ENCODE measurements around the gene HSPA1B.
A peak's percentile ranks its signal among the peaks of the same experiment; 100 is the strongest.
"Not testable (repeated sequence)": the region's sequence is repeated elsewhere in the genome, so short reads cannot be mapped to it uniquely, and the experiment has no call there.

Gene HSPA1B

DNA sequence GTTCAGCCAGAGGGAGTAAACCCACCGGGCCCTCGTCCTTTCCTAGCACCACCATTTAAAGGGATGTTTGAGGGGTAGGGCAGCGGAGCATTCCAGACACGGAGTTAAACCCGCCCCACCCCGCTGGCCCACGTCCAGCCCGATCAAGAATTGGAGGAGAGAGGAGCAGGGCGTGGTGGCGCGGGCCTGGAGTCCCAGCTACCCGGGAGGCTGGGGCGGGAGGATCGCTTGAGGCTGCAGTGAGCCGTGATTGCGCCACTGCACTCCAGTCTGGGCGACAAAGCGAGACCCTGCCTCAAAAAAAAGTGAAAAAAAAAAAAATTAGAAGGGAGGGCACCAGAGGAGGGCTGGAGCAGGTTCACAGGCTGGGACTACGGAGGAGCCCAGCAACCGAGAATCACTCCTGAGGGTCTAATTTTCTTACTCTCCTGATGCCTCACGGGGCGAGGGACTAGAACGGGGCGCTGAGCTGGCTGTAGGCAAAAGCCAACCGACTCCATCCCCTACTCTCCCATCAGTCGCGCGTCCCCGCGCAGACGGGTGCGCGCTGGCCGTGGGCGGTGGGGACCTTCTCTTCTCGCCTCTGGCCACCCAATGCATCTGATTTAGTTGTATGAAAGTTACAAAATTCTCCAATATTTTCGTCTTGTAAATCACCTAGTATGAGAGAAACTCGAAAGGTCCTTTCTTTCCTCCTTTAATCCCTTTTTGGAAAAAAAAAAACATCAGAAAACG is 6.1 kb upstream of the HSPA1B start:
- H3K27ac ChIP-seq = peak overlapping the region; percentile 39 to 98 (median 92)

DNA sequence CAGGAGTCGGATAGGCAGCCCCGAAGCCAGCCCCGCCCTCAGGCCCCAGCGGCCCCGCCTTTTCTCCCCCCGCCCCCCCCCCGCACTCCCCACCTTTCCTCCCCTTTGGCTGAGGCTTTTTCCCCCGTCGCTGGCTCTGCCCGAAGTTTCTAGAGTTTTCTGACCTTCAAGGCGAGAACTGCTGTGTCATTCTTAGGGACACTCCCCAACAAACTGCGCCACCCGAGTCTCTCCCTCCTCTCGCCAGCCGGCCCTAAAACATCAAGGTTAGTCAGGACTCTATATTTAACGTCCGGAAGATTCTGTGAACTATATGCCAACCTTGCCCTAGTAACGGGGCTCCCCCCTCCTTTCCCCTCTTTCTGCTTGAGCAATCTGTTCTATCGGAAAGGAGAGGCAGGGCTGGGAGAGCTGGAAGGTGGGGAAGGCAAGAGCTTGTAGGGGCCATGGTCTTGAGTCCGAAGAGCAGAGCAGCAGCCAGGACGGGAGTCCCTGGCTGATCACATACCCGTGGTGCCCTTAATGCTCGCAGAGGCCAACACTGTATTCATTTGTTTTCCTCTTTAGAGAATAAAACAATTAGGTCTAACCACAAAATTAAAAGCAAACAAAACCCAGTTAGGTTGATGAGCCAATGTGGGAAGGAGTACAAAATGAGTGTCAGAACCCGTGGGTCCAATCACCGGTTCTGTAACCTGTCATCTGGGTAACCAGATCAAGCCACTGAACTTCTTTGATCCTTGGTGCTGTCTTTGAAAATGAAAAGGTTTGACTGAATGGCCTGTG is 5.3 kb upstream of the HSPA1B start:
- Histone ChIP-seq H3K27ac (peak overlapping the region; percentile 42 to 98 (median 92)), H3K4me3 (peak overlapping the region; percentile 35 to 56 (median 45))

More for the DNA sequence above, 6.1 kb upstream of the HSPA1B start:
- peak overlapping the region; percentile 35 to 56 (median 45) for H3K4me3 ChIP-seq

DNA sequence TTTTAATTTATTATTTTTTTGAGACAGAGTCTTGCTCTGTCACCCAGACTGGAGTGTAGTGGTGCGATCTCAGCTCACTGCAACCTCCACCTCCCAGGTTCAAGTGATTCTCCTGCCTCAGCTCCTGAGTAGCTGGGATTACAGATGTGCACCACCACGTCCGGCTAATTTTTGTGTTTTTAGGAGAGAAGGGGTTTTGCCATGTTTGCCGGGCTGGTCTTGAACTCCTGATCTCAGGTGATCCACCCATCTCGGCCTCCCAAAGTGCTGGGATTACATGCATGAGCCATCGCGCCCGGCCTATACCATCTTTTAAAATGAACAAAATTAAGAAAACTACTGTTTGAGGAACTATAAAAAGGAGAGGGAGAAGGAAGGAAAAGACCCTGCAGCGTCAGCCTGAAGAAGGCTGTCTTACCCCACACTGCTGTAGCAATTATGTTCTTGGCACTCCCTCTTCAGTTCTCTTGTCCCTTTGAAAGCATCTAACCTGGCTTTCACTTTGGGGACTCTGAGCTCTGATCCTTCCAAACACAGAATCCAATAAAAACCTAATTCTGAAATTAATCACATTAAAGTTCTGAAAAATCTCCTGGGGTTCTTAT is 3.8 kb upstream of the HSPA1B start:
- not testable (repeated sequence) for H3K4me3 ChIP-seq
- peak overlapping the region in 19 of 21 experiments; percentile 9 to 98 (median 93) for H3K27ac ChIP-seq

DNA sequence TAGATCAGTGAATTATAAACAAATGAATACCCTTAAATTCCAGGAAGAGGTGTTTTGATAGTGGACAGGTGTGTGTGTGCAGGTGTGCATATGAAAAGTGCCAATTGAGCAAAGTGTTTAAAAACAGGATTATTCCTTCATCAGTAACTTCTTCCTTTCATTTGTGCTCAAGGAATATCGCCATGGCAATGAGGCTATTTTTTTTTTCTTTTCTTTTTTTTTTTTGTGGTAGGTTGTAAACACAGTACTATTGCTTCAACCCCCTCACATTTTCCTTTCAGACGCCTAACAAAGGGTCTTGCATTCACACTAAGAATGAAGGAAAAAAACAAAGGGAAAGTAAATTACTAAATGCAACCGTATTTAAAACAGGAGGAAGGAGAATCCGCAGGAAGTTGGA is 2.0 kb upstream of the HSPA1B start:
- H3K4me3 ChIP-seq = no peak overlapping the region

DNA sequence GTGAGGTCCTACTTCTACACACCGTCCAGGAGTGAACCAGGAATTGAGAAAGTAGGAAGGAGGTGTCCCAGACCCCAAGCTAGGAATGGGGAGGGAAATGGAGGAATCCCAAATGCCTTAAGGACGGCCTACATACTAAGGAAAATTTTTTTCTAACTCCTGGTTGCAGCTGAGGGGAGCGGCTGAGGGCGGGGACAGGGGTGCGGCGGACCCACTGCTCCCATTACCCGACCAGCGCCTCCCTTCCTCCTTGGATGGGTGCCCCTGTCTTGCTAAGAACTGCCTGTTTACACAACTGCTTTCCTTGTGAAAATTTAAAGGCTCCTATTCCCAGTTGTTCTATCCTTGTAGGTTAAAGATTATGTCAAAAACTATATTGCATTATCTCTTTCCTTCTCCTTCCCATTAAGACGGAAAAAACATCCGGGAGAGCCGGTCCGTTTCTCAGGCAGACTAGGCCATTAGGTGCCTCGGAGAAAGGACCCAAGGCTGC is 699 bp upstream of the HSPA1B start:
- Histone ChIP-seq H3K27ac (peak overlapping the region; percentile 53 to 98 (median 92)), H3K4me3 (peak overlapping the region; percentile 34 to 65 (median 51))

More for the DNA sequence above, 2.0 kb upstream of the HSPA1B start:
- H3K27ac ChIP-seq = peak overlapping the region in 20 of 21 experiments; percentile 80 to 98 (median 92)

DNA sequence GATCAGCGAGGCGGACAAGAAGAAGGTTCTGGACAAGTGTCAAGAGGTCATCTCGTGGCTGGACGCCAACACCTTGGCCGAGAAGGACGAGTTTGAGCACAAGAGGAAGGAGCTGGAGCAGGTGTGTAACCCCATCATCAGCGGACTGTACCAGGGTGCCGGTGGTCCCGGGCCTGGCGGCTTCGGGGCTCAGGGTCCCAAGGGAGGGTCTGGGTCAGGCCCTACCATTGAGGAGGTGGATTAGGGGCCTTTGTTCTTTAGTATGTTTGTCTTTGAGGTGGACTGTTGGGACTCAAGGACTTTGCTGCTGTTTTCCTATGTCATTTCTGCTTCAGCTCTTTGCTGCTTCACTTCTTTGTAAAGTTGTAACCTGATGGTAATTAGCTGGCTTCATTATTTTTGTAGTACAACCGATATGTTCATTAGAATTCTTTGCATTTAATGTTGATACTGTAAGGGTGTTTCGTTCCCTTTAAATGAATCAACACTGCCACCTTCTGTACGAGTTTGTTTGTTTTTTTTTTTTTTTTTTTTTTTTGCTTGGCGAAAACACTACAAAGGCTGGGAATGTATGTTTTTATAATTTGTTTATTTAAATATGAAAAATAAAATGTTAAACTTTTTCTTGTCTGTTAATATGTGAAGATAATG is 2.2 kb downstream of the HSPA1B start:
- H3K4me3 ChIP-seq = peak overlapping the region; percentile 37 to 74 (median 57)
- H3K27ac ChIP-seq = peak overlapping the region in 18 of 21 experiments; percentile 18 to 89 (median 63)

DNA sequence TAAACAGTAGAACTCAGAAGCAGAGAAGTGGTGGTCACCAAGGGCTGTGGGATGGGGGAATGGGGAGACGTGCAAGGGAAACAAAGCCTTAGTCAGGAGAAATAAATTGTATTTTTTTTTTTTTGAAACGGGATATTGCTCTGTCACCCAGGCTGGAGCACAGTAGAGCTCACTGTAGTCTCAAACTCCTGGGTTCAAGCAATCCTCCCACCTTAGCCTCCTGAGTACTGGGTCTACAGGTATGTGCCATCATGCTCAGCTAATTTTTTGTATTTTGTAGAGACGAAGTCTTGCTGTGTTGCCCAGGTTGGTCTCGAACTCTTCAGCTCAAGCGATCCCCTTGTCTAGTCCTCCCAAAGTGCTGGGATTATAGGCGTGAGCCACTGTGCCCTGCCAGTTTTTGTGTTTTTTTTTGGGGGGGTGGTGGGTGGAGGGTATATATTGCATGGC is 3.4 kb downstream of the HSPA1B start:
- Histone ChIP-seq H3K27ac (peak overlapping the region in 16 of 21 experiments; percentile 9 to 89 (median 63)), H3K4me3 (peak overlapping the region; percentile 37 to 74 (median 57))

DNA sequence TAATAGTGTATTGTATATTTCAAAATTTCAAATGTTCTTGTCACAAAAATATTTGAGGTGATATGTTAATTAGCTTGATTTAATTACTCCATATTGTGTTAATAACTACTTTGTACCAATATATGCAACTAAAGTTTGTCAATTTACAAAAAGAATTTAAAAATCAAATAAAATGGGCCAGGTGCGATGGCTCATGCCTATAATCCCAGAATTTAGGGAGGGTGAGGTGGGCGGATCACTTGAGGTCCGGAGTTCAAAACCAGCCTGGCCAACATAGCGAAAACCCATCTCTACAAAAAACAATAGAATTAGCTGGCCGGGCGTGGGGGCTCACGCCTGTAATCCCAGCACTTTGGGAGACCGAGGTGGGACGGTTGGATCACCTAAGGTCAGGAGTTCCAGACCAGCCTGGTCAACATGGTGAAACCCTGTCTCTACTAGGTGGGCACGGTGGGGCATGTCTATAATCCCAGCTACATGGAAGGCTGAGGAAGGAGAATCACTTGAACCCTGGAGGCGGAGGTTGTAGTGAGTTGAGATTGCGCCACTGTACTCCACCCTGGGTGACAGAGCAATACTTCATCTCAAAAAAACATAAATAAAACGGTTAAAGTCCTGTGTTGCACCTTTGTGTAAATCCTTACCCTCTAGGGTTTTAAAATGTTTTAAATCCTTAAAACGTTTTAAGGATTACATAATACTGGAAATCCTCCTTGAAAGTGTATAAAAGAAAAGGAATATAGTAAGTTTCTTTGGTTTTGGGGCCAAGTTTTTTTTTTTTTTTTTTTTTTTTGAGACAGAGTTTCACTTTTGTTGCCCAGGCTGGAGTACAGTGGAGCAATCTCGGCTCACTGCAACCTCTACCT is 4.0 kb downstream of the HSPA1B start:
- peak overlapping the region in 7 of 21 experiments; percentile 9 to 89 (median 53) for H3K27ac ChIP-seq
- H3K4me3 ChIP-seq = peak overlapping the region in 4 of 7 experiments; percentile 49 to 74 (median 57)

DNA sequence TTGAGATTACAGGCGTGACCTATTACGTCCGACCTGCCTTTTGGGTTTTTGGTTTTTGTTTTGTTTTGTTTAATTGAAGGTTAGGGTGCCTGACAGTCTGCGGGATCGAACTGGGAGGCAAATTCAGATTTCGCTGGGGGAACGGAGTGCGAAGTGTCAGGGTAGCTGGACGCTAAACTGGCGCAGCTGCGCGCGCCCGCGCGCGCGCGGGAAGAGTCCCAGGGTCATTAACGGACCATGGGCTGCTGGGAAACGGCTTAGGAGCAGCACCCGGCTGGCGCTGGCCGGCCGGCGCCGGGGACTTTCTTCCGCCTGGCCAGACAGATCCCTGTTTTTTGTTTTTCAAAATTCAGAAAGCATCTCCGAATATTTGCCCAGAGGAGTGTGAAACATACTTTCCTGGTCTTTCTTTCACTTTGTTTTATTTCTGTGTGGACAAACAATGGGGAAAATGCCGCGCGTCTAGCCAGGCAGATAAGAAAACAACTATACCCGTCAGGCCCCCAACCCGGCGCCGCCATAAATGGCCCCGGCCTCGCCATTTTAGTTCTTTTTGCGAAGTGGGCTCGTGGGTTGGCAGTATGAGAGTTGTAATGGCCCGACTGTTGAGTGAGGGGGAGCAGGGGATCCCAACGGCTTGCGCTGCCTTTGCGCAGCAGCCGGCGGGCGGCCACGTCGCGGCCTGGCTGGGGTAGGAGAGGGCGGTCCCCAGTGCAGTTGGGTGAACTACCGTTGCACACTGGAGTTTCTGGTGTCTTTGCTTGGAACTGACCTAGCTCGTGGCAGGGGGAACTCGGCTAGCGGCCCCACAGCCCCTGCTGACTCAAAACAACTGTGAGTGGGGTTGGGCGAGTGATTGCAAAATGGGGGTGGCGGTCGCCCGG is 7.1 kb downstream of the HSPA1B start:
- Histone ChIP-seq H3K4me3 (peak overlapping the region; percentile 64 to 98 (median 74)), H3K27ac (peak overlapping the region; percentile 52 to 99 (median 93))

DNA sequence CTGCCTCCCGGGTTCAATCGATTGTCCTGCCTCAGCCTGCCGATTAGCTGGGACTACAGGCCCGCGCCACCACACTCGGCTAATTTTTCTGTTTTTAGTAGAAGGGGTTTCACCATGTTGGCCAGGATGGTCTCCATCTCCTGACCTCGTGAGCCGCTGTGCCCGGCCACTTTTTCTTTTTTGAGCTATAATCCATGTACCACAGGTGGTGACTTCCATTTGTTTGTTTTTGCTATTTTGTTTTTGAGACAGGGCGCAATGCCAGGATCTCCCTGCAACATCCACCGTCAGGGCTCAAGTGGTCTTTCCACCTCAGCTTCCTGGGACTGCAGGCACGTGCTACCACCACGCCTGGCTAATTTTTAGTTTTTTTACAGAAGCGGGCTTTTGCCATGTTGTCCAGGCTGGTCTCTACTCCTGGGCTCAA is 8.5 kb downstream of the HSPA1B start:
- peak overlapping the region in 20 of 21 experiments; percentile 9 to 99 (median 93) for H3K27ac ChIP-seq
- H3K4me3 ChIP-seq = peak overlapping the region; percentile 64 to 98 (median 74)

DNA sequence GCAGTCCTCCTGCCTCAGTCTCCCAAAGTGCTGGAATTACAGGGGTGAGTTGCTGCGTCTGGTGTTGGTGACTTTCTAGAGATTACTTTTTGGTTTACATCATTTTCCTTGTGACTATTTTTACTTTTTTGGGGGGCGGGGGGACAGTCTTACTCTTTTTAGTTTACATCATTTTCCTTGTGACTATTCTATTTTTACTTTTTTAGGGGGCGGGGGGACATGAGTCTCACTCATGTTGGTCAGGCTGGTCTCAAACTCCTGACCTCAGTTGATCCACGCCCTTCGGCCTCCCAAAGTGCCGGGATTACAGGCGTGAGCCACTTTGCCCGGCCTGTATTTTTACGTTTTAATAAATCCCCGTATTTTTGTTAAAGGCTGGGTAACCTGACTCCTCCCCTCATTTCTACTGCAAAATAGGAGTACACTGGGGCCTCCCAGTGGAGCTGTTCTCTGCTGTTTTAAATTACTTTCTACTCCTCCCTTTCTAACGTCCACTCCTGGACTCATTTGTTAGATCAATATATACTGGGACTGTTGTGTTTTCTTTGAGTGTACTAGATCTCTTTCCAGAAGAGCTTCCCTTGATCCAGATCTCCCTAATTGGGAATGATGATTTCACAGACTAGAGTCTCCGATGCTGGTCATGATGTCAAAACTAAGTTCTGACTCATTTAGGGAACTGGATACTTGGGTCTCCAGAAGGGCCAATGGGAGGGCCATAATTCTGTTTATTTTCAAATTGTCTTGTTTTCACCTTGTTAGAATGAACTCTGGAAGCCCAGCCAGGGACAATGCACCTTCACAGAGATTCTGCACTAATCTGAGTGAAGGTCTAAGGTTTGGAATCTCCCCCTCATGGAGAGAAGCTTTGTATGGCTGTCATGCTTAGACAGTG is 9.2 kb downstream of the HSPA1B start:
- Histone ChIP-seq H3K27ac (peak overlapping the region in 19 of 21 experiments; percentile 9 to 99 (median 93)), H3K4me3 (peak overlapping the region; percentile 64 to 98 (median 74))

DNA sequence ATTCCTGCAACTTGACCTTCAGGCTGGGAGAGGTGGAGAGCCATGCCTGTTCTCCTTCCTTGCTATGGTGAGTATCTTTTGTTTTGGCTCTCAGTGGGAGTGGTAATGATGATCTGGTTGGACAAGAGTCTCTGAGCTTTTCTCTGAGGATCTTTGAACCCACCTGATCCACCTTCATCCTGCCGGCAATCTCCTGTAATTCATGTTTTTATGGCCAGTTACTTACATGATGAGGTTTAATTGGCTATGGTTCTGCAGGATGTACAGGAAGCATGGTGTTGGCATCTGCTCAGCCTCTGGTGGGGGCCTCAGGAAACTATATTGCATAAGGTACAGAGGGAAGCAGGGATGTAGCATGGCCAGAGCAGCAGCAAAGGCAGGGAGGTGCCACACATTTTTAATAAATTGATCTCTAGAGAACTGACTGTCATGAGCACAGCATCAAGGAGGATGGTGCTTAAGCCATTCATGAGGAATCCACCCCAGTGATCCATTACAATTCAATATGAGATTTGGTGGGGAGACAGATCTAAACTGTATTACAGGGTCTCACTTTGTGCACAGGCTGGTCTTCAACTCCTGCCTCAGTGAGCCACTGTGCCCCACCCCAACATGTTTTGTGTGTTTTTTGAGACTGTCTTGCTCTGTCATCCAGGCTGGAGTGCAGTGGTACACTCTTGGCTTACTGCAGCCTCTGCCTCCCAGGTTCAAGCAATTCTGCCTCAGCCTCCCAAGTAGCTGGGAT is 10.0 kb downstream of the HSPA1B start:
- peak overlapping the region in 9 of 21 experiments; percentile 9 to 99 (median 94) for H3K27ac ChIP-seq
- H3K4me3 ChIP-seq = peak overlapping the region in 4 of 7 experiments; percentile 64 to 92 (median 78)

DNA sequence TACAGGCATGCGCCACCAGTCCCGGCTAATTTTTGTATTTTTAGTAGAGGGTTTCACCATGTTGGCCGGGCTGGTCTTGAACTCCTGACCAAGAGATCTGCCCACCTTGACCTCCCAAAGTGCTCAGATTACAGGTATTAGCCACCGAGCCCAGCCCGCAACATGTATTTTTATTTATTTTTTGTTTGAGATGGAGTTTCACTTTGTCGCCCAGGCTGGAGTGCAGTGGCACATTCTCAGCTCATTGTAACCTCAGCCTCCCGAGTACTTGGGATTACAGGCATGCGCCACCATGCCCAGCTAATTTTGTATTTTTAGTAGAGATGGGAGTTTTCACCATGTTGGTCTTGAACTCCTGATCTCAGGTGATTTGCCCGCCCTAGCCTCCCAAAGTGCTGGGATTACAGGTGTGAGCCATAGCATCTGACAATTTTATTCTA is 10.6 kb downstream of the HSPA1B start:
- Histone ChIP-seq H3K27ac (peak overlapping the region in 2 of 21 experiments; percentile 5 to 92), H3K4me3 (peak overlapping the region in 2 of 7 experiments; percentile 64 to 88)

DNA sequence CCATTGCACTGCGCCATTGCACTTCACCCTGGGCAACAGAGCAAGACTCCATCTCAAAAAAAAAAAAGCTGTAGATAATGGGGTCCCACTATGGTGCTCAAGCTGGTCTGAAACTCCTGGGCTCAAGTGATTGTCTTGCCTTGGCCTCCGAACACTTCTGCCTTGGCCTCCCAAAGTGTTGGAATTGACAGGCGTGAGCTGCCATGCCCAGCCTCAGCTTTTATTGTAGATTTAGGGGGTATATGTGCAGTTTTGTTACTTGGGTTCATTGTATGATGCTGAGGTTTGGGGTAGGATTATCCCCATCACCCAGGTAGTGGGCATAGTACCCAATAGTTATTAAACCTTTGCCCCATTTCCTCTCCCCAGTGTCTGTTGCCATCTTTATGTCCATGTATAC is 11.4 kb downstream of the HSPA1B start:
- no peak overlapping the region for H3K4me3 ChIP-seq
- peak overlapping the region in 1 of 21 experiments; percentile 21 for H3K27ac ChIP-seq

DNA sequence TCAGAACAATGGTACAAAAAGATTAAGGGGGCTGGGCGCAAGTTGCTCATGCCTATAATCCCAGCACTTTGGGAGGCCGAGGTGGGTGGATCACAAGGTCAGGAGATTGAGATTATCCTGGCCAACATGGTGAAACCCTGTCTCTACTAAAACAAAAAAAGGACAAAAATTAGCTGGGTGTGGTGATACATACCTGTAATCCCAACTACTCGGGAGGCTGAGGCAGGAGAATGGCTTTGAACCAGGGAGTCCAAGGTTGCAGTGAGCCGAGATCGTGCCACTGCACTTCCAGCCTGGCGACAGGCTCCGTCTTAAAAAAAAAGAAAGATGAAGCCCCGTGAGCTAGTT is 12.2 kb downstream of the HSPA1B start:
- not testable (repeated sequence) for H3K27ac ChIP-seq, H3K4me3 ChIP-seq

DNA sequence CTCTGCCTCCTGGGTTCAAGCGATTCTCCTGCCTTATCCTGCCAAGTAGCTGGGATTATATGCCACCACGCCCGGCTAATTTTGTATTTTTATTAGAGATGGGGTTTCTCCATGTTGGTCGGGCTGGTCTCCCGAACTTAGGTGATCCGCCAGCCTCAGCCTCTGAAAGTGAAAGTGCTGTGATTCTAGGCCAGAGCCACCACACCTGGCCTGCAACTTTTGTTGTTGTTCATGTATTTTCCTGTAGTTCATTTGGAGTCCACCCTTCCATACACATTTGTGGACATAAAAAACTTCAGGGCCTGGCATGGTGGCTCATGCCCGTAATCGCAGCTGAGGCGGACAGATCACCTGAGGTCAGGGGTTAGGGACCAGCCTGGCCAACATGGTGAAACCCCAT is 14.5 kb downstream of the HSPA1B start:
- Histone ChIP-seq H3K27ac (no peak overlapping the region), H3K4me3 (no peak overlapping the region)
